Inflammatory macrophage (primary cell): ENCODE data around the gene CFAP92.

Source experiments
- DNase-seq, 2 donors: peaks; one replicate each; pipeline ENCODE4 v3.0.0-alpha.2; 2020 to 2022

The CFAP92 gene

DNA sequence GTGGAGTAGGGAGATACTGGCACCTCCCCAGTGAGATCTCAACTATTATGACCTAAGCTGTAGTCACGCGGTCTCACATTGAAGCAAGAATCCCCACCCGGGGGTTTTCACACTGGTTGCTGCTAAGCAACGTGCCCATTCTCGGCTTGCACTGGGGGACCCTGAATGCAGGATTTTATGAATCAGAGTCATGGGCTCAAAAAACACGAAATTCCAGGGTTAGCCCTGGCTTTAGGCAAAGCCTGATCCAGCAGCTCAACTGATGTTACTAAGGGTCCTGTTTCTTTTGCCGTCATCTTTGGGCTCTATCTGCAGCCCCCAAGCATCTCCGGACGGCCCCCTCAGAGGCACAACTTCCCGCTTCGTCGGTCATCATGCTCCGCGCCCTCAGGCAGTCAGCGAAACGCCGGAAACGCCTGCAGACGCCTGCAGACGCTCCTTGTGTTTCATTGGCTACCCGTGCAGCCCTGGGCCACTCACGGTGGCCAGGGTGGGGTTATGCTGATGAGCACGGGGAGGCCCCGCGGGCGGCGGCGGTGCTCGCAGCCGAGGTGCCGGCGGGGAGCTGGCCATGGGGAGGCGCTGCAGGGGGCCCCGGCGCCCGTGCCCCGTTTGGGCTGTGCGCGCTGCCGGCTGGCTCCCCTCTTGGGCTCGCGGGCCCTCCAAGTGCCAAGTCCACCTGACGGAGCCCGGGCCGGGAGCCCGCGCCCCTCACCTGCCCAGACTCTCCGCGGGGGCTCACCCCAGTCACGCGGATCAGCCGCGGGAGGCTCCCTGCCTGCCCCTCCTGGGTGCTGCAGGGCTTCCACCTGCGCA is 33.1 kb upstream of the CFAP92 start:
- DNase-seq, result peak; percentile 90 to 94

DNA sequence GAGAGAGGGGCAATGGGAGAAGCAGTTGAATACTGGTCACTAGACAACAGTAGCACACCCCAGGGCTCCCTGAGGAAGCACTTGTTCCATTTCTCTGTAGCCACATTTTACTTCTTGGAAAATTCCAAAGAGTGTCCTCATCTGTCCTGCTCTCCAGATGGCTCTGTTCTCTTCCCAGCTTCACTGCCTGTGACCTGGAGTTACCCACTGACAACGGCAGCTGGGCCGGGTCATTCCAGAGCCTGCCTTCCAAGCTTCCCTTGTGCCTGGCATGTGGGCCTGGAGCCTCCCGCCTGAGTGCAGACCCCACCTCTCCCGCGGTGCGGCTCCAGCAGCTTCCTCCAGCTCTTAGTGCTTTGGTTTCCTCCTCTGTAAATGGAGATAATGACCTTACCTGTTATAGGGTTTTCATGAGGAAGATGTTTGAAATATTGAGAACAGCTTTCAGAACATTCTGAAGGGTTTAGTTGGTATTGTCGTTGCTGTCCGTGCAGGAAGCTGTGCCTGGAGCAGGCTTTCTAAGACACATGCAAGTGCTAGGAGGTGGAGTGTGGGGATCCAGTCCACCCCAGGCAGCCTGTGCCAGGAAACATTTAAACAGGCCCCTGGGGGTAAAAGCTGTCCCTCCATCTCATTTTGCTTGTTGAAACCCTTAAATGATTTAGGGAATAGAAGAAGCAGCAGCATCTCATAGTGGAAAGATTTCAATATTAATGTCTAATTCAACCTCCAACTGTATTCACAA is 32.0 kb upstream of the CFAP92 start:
- DNase-seq, result no peak

DNA sequence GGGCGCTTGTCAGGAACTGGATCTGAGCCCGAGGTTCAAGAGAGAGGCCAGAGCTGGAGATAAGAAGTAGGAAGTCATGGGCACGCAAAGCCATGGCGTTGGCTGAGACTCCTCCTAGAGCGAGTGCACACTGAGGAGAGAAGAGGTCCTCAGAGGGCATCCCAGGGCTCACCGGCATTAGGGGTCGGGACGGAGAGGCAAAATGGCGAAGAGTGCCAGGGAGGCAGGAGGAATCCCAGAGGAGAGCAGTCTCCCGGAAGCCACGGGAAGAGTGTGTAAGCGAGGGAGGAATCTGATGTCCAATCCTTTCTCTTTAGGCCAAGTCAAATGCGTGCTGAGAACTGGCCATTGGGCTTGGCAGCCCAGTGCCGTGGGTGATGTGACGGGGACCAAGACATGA is 31.2 kb upstream of the CFAP92 start:
- DNase-seq, result no peak

DNA sequence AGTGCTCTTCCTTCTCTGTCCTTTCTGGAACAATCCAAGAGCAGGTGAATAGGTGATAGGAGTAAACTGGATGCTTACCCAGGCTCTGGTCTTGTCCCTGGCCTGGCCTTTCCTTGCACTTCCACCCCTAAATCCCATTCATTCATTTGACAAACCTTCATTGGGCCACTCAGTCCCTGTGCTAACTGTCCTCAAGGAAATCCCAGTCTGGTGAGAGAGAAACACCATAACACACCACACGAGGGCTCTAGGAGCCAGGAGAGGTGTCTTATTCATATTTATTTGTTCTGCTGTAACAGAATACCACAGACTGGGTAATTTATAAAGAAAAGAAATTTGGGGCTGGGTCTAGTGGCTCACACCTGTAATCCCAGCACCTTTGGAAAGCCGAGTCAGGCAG is 30.0 kb upstream of the CFAP92 start:
- DNase-seq, result no peak

DNA sequence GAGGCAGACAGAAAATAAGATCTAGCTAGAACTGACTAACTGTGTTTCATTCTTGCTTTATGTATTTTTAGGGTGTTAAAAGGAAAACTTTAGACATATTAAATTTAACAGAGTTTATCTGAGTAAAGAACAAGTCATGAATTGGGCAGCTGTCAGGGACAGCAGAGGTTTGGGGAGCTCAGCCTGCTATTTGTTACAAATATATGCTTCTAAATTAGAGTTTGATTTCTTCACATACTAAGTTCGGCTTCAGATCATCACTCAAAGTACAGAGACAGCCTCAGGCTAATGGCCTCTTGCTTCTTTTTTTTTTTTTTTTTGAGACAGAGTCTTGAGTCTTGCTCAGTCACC is 29.1 kb upstream of the CFAP92 start:
- no peak for DNase-seq

DNA sequence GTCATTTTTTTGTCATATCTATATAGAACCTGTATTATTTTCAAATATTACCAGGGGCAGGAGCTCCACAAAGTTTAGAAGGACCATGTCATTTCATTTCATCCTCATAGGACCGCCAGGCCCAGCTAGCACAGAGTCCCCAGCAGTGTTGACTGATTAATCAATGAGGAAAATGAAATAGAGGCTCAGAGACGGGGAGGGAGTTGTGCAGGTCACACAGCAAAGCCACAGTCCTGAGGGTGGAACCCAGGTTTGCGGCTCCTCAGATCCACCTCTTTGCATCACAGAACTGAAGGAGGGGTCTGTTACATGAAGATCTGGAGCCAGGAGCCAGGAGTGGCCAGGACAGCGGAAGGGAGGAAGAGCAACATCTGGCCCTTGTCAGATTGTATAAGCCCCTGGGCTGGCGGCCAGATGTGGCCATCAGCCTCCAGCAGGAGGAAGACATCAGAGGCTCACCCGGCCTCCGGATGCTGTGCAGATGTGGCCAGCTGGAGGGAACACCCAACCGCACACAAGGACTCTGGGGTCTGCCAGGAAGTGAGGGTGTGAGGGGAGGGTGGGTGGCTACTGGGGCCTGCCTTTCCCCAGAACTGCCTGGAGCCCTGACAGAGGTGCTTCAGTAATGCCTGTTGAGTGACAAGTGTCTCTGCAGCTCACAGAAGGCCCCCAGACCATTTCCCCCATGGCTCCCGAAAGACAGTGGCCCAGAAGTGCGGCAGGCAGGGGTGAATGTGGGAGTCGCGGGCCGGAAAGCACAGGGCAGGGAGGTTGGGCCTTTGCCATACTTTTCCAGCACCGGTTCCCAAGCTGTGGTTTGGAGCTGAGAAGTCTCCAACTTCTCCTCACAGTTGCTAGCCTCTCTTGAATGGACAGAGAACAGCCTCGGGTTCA is 28.5 kb upstream of the CFAP92 start:
- DNase-seq, result no peak

DNA sequence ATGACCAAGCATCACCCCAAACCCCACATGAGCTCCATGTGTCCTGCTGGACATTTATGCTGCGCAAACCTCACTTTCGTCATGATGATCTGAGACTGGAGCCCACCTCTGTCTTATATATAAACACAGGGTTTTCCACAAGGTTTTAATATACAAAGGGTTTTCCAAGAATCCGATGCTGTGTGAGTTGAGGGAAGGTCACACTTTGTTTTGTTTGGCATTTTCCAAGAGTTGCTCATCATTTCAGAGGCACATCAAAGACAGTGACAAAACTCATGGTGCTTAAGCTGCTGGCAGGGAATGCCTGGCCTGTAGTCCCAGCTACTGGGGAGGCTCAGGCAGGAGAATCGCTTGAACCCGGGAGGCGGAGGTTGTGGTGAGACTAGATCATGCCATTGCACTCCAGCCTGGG is 27.3 kb upstream of the CFAP92 start:
- DNase-seq, result no peak

DNA sequence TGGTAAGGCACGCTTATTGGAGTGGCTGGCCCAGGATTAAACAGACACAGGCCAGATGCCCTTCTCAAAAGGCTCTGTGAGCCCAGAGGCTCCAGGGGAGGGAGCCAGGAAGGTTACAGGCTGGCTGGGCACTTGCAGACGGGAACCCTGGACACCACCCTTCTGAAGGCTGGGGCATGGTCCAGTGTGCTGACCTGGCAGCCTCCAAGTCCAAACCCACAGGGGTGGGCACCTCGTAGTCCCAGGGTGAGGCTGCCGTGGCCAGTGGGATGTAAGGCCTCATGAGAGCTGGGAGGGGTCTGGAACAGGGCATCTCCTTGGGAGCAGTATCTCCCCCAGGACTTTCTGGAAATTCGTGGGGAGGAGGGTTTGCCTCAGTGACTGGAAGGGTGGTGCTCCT is 26.8 kb upstream of the CFAP92 start:
- DNase-seq, result no peak

DNA sequence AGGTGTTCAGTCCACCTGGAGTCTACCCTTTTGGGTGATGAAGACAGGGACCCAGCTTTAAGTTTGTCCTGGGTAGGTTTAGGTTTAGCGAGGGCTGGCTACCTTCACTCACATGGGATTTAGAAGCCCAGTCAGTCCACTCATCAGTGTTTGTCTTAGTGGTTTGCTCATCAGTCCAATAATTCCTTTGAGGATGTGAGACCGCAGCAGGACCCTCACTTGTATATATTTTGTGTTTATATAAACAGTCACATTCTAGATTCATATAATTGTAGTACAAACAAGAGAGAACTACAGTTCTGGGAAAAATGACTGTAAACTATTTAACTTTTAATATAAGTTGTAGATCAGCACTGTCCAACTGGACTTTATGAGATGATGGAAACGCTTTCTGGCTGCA is 25.4 kb upstream of the CFAP92 start:
- DNase-seq, result no peak

DNA sequence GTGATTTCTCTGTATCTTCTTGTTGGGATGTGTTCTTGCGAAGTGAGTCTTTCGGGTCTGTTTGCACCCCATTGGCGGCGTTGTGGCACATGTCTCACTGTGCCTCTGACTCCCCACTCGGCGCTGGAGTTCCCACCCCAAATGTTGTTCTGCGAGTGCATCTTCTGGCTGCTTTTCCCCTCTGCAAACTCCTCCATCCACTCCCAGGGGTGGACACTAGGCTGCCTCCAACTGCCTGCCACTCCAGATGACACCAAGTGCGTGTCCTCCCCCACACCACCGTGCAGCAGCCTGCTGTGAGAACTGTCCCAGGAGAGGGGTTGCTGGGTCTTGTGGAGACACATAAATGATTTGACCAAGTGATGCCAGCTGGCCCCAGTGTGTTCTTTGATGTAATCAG is 24.9 kb upstream of the CFAP92 start:
- DNase-seq, result no peak

DNA sequence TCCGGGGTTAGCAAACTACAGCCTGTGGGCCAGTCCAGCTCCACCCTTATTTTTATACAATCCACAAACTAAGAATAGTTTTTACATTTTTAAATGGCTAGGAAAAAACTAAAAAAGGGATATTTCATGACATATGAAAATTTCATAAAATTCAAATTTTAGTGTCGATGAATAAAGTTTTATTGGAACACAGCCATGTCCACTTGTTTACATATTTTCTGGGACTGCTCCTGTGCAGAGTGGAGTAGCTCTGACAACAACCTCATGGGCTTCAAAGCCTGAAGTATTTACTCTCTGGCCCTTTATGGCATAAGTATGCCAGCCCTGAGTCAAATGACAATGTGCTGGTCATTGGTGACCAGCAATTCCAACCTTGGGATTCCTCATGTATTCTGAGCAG is 24.4 kb upstream of the CFAP92 start:
- no peak for DNase-seq

DNA sequence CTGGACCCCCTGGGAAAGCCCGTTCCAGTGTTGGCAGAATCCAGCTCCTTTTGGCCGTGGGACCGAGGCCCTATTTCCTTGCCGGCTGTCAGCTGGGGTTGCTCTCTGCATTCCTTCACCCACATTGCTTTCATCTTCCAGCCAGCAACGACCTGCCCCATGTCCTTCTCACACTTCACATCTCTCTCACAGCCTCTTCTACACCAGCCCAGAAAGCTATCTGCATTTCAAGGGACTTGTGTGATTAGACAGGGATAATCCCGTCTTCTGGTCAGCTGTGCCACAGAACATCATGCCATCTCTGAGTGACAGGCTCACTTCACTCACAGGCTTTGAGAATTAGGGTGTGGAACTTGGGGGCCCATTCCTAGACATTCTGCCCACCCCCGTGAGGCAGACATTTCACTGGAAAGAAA is 23.6 kb upstream of the CFAP92 start:
- DNase-seq, result no peak

DNA sequence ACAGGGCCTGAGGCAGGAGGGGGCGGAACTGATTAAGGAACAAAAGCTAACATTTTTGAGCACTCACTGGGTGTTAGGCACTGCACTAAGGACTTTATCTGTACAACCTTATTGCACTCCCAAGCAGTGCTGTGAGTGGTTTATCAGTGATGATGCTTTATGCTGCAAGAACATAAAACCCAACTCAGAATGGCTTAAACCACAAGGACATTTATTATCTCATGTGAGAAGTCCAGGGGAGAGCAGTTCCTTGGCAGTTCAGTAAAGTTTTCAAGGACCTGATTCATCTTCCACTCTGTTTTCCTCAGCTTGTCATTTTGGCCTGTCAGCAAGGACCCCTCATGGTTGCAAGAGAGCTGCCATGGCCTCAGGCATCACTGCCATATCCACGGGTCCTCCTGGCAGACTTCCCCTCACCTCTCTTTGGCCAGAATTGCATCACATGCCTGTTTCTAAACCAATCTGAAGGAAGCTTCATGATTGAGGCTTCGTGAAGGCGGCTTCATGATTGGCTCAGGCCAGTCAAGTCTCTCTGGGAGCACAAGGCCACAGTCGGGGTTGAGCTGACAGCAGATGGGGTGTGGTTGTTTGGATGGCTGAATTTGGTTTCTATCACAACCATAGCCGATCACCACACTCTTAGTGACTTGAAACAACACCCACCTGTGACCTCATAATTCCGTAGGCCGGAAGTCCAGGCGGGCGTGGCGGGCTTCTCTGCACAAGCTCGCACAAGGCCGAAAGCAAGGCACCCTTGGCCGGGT is 23.0 kb upstream of the CFAP92 start:
- DNase-seq, result peak in 1 of 2 donors; percentile 23

DNA sequence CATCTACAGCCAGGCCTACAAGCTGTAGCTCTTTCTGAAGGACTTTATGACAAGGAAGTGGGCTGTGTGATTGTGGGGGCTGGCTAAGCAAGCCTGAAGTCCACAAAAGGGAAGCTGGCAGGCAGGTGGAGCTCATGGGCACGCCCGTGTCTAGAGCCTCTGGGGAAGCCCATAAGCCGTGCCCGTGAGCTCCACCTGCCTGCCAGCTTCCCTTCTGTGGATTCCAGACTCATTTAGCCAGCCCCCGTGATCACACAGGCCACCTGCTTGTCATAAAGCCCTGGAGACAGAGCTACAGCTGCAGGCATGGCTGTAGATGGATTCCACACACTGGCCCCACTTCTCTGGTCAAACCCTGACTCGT is 22.5 kb upstream of the CFAP92 start:
- DNase-seq, result peak; percentile 35 to 64

DNA sequence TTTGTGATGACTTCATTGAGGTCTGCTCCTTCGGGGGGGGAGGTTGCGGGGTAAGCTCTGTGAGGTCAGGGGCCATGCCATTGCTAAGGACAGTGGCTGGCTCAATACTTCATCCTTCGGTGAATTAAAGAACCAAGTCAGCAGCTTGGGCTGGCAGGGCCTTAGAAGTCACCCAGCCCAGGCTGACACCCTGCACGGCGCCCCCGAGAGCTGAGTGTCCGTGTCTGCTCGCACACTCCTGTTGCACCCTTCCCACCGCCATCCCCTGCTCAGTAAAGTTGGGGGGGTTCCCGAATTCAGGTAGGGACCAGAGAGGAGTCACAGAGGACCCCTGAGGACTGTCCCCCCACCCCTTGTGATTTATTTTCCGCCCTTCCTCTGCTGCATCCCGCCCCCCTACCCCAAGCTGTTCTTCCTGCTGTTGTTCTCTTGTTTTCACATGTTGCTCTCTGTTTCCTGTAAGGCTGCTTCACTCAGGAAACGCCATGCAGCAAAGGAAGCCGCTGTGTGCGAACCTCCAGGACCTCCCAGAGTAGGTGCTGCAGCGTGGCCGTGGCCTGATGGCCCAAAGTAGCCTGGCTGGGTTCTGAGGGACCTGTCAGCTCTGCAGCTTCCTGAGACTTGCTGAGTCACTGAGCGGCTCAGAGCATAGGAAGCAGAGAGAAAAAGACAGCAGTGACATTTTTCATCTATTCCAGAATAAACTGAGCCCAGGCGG is 21.7 kb upstream of the CFAP92 start:
- peak in 1 of 2 donors; percentile 21 for DNase-seq

DNA sequence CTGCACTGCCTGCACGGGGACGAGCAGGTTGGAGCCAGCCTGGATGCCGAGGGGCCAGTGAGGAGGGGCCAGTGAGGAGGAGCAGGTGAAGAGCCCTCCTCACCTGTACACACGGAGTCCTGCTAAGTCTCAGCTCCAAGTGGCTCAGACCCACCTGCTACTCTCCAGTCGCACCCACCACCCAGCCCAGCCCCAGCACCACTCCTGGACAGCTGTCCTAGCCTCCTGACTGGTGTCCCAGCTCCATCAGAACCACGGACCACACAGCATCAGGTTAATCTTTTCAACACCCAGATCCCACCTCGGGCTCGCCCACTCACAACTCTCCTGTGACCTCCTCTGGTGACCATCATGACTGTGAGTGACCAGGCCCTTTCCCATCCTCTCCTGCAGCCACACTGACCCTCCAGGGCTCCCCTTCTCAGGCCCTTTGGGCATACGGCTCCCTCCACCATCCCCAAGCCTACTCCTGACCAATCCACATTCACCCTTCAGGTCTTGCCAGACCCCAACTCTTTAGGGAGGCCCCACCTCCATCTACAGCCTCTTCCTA is 21.0 kb upstream of the CFAP92 start:
- no peak for DNase-seq

DNA sequence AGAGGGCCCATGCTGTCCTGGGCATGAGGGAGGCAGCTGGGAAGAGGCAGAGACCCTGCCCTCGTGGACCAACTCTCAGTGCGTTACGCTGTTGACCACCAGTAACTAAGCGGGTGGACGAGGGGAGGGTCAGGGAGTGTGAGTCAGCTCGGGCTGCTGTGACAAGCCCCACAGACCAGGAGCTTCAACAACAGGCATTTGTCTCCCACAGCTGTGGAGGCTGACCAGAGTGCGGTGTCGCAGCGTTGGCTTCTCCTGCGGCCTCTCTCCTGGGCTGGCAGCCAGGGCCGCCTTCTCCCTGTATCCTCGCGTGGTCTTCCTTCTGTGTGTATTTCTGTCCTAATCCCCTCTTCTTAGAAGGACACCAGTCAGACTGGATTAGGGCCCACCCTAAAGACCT is 20.3 kb upstream of the CFAP92 start:
- no peak for DNase-seq

DNA sequence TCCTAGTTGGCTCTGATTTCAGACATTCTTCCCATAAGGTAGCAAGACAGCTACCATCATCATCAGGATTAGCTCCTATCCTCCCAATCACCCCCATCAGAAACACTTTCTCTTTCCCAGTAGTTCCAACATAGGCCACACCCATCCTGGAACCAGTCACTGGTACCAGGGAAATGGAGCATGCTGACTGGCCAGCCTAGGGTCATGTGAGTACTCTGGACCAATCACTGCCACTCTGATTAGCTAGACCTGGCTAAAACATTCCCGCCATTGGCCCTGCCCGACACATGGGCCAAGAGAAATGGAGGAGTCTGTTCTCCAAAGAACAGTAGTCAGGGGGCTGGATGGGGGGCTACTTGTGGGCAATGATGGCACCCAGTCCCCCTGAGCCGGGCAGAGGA is 19.6 kb upstream of the CFAP92 start:
- no peak for DNase-seq

DNA sequence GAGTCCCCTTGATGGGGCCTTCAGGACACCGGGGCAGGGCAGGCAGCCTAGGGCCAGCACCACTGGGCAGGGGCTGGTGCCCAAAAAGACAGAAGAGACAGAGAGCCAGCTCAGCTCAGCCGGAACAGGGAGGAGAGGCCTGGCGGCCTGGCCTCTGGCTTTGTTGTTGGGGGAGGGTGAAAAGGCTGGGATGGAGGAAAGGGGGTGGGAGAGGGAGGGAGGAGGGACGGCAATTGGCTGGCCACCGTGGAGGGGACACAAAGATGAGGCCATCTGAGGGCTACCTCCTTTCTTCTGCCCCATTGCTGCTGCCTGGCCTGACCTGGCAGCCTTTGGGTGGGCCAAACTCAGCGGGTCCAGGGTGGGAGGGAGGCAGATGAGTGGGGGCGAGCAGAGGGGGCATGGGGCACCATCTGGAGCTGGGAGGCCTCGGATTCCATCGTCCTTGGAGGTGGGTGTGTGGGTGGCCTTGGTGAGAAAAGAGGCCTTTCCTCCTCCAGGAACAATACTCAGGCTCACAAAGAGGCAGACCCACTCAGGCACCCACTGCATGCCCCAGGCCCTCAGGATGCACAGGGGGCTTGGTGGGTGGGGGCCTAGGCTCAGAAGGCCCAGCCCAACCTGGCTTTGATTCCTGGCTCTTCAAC is 16.6 kb upstream of the CFAP92 start:
- no peak for DNase-seq

DNA sequence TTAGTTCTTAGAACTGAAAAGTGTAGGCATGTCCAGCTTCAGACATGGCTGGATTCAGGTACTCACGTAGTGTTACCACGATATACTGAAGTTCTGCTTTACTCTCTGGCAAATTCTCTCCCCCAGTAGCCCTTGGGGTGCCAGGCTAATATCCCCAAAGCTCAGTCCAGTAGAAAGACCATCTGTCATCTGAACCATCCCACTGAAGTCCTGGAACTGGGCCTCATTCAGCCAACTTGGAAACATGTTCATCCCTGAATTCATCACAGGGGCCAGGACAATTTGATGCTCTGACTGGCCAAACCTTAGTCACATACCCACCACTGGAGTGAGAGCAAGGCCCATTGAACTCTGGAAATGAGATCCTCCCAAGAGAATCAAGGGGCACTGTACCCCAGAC is 15.4 kb upstream of the CFAP92 start:
- no peak for DNase-seq

DNA sequence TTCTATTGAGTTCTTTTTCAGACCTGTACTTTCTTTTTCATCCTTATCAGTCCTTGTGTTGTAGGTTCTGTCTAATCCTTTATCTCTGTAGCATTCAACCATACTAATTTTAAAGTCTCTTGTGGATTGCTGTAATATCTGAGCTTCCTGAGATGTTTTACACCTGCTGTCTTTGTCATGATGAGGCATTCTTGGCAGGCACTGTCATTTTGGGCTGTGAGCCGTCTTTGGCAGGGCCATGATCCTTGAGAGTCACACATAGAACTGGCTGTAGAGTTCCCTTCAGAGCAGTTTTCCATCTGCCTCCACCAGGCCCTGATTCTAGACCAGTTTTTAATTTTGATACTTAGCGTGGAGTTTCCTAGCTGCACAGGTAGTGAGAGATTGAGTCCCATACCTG is 13.9 kb upstream of the CFAP92 start:
- DNase-seq, result no peak
